Spleen (tissue), 11 donors: Measurements from ENCODE around the gene TENM4. TPM values are rescaled to one million over a fixed set of nuclear protein-coding genes. Genes with fewer than 3 reads are reported as not detected.

Source experiments
- DNase-seq: peaks from one replicate; pipeline ENCODE4 v3.0.0-alpha.2; 2020
- H3K27ac ChIP-seq, 8 donors: fragments of 200-600 bp; sonication (generic) in 7 of 8; 1 replicate in 4 of 8; 2 replicates in 4 of 8; pipeline versions ENCODE4 v1.5.0 to v1.8.0; 2016 to 2021; ENCODE audit warnings: inconsistent platforms in 4 of 8, mild to moderate bottlenecking in 4 of 8, moderate library complexity in 1 of 8
- H3K27me3 ChIP-seq, 7 donors: fragments of 200-600 bp; sonication (generic) in 6 of 7; replicated peaks in 1 of 7; 1 replicate in 4 of 7; 2 replicates in 3 of 7; pipeline versions ENCODE4 v1.5.0 to v1.8.0; 2016 to 2021; ENCODE audit warnings: inconsistent platforms in 3 of 7, mild to moderate bottlenecking in 1 of 7
- H3K36me3 ChIP-seq, 6 donors: fragments of 200-600 bp; sonication (generic) in 5 of 6; 1 replicate in 4 of 6; 2 replicates in 2 of 6; pipeline versions ENCODE4 v1.5.0 to v1.8.0; 2016 to 2021; ENCODE audit warnings: inconsistent platforms in 2 of 6
- H3K4me1 ChIP-seq, 6 donors: fragments of 200-600 bp; sonication (generic) in 5 of 6; 1 replicate in 3 of 6; 2 replicates in 3 of 6; pipeline versions ENCODE4 v1.5.0 to v1.8.0; 2016 to 2021; ENCODE audit warnings: inconsistent platforms in 3 of 6
- H3K4me3 ChIP-seq, 8 donors: fragments of 200-600 bp; sonication (generic) in 7 of 8; 1 replicate in 4 of 8; 2 replicates in 4 of 8; pipeline versions ENCODE4 v1.5.0 to v1.8.0; 2016 to 2021; ENCODE audit warnings: inconsistent platforms in 4 of 8, mild to moderate bottlenecking in 4 of 8, moderate library complexity in 2 of 8
- H3K9me3 ChIP-seq, 8 donors: fragments of 200-600 bp; sonication (generic) in 7 of 8; 1 replicate in 4 of 8; 2 replicates in 4 of 8; pipeline versions ENCODE4 v1.5.0 to v1.8.0; 2016 to 2021; ENCODE audit warnings: inconsistent platforms in 4 of 8
- CTCF ChIP-seq, 11 experiments: fragments of 200-600 bp in 7 of 11; fragments of 450-650 bp in 4 of 11; sonication (generic) in 4 of 11; IDR thresholded peaks in 8 of 11; conservative IDR thresholded peaks in 3 of 11; 1 replicate in 7 of 11; 2 replicates in 4 of 11; pipeline versions ENCODE4 v1.4.0 to v1.8.0; 2016 to 2021; ENCODE audit warnings: antibody characterized with exemption in 11 of 11, inconsistent platforms in 4 of 11, mild to moderate bottlenecking in 1 of 11
- POLR2A ChIP-seq, 3 donors: fragments of 450-650 bp; IDR thresholded peaks; one replicate each; pipeline ENCODE4 v1.5.1; 2017; ENCODE audit warnings: antibody characterized with exemption in 3 of 3, mild to moderate bottlenecking in 1 of 3
- POLR2AphosphoS5 ChIP-seq, 3 donors: sonication (generic); formaldehyde crosslinking; IDR thresholded peaks; one replicate each; pipeline ENCODE4 v1.5.1; 2017; ENCODE audit warnings: antibody characterized with exemption in 3 of 3
- WGBS, 5 donors: extraction: QIAGEN DNeasy Blood & Tissue Kit in 3 of 5; methylation state at CpG; one replicate each; pipeline versions ENCODE4 v1.1.5 to v1.1.7; 2013 to 2018; 5-methylcytosine and 5-hydroxymethylcytosine counted together
- intact Hi-C: fragments of 100-400 bp; cut with DNase I; formaldehyde crosslinking; loops from one replicate; pipeline ENCODE4 v1.15.0; 2023; ENCODE audit warnings: low total_unique reads
- polyA plus RNA-seq, 3 donors: library from polyadenylated mRNA; stranded (reverse); fragments of 200-250 nt; gene quantifications; one replicate each; pipeline ENCODE4 v1.2.1, GENCODE V29; 2013
- total RNA-seq, 7 donors: library from RNA; depleted of rRNA in 3 of 7; stranded (reverse); fragments of >200 nt in 3 of 7; fragmentation: NEBNext Ultra II Directional in 4 of 7; extraction: Animal tissue kit (Norgen Biotek cat#: 25700) in 4 of 7; gene quantifications; one replicate each; pipeline versions ENCODE4 v1.1.0 to v1.2.1, GENCODE V29; 2016 to 2021
- donor health status: healthy with polysubstance abuse.
- donor health status: DM: no; HTN: no; CAD: no; lungs with moderate emphysema.
- donor health status: DM: no; HTN: no; CAD: no.
- donor health status: Bipolar disorder and iron deficiency.
- donor health status: healthy.
- donor health status: DM: no; HTN: no; CAD: no.
- donor health status: DM: yes; HTN: yes; CAD: no.

TENM4 gene
- total and polyA plus RNA-seq, 10 donors, result 0.09 to 4.5 (median 1.2) TPM

GRCh38 chr11:78672850-78673620, 767.8 kb downstream of the TENM4 start:
- no peak overlapping the region for H3K27ac ChIP-seq
- no peak overlapping the region for H3K4me3 ChIP-seq
- intact Hi-C loops, result no loop called here
- no peak for TF ChIP-seq CTCF (IDR thresholded peaks at IDR 0.05 in 8 of 11, conservative IDR thresholded peaks at IDR 0.05 in 3 of 11)
- no peak for TF ChIP-seq POLR2AphosphoS5 (IDR thresholded peaks at IDR 0.05)
- TF ChIP-seq POLR2A (IDR thresholded peaks at IDR 0.05), result no peak
- 68 to 77% (median 72%) methylated on average over 9 of the region's 9 CpGs for WGBS, 5 donors
- no peaks in the 10 kb centered on the region for H3K27me3 ChIP-seq
- H3K4me1 ChIP-seq, result no peaks in the 10 kb centered on the region
- DNase-seq, result no peak
- no peaks in the 10 kb centered on the region for H3K9me3 ChIP-seq
- H3K36me3 ChIP-seq, result no peaks in the 10 kb centered on the region

- Histone ChIP-seq H3K9me3 (no peaks in the 10 kb centered on the region), H3K27me3 (peaks cover 0 to 7% (median 0%) of the 10 kb centered on the region in 7 donors), H3K4me3 (no peak overlapping the region), H3K4me1 (no peaks in the 10 kb centered on the region), H3K36me3 (no peaks in the 10 kb centered on the region), H3K27ac (no peak overlapping the region)
- intact Hi-C loops, result no loop called here
- no peak for DNase-seq
- 95 to 98% (median 97%) methylated on average over 8 to 17 of the region's 17 CpGs for WGBS, 5 donors
- no peak for TF ChIP-seq POLR2A (IDR thresholded peaks at IDR 0.05)
- no peak for TF ChIP-seq POLR2AphosphoS5 (IDR thresholded peaks at IDR 0.05)
- no peak for TF ChIP-seq CTCF (IDR thresholded peaks at IDR 0.05 in 8 of 11, conservative IDR thresholded peaks at IDR 0.05 in 3 of 11)
These were observed 771.6 kb downstream of the TENM4 start for GRCh38 chr11:78669249-78669648.

- Histone ChIP-seq H3K27me3 (peaks cover 0 to 7% (median 0%) of the 10 kb centered on the region in 7 donors), H3K9me3 (no peaks in the 10 kb centered on the region), H3K27ac (no peak overlapping the region), H3K4me1 (no peaks in the 10 kb centered on the region), H3K4me3 (no peak overlapping the region), H3K36me3 (no peaks in the 10 kb centered on the region)
- WGBS, 5 donors, result 84 to 94% (median 89%) methylated on average over 2 of the region's 2 CpGs
- TF ChIP-seq CTCF (IDR thresholded peaks at IDR 0.05 in 8 of 11, conservative IDR thresholded peaks at IDR 0.05 in 3 of 11), result no peak
- no peak for TF ChIP-seq POLR2AphosphoS5 (IDR thresholded peaks at IDR 0.05)
- no peak for TF ChIP-seq POLR2A (IDR thresholded peaks at IDR 0.05)
- intact Hi-C loops, result no loop called here
- no peak for DNase-seq
These were observed 773.4 kb downstream of the TENM4 start for GRCh38 chr11:78667461-78667860.

GRCh38 chr11:78666675-78667160, 774.1 kb downstream of the TENM4 start:
- no peak overlapping the region for H3K27ac ChIP-seq
- intact Hi-C loops, result no loop called here
- no peaks in the 10 kb centered on the region for H3K9me3 ChIP-seq
- no peaks in the 10 kb centered on the region for H3K36me3 ChIP-seq
- no peak for DNase-seq
- no peak overlapping the region for H3K4me3 ChIP-seq
- peaks cover 0 to 7% (median 0%) of the 10 kb centered on the region in 7 donors for H3K27me3 ChIP-seq
- no peaks in the 10 kb centered on the region for H3K4me1 ChIP-seq
- TF ChIP-seq POLR2AphosphoS5 (IDR thresholded peaks at IDR 0.05) (no peak), POLR2A (IDR thresholded peaks at IDR 0.05) (no peak), CTCF (IDR thresholded peaks at IDR 0.05 in 8 of 11, conservative IDR thresholded peaks at IDR 0.05 in 3 of 11) (no peak)
